Astrocyte of the cerebellum (primary cell): Measurements from ENCODE around the gene RAD51B.

ENCODE experiments used
- DNase-seq: peaks from one replicate; pipeline ENCODE4 v3.0.0-alpha.2; 2011; ENCODE audit warnings: low read depth
- H3K4me3 ChIP-seq: 2 replicates; pipeline ENCODE4 v1.5.1; 2011; ENCODE audit warnings: mild to moderate bottlenecking, low read depth, low read length, moderate library complexity
- in situ Hi-C: cut with HindIII; loops from 2 replicates; pipeline ENCODE4 v1.10.0; 2017; ENCODE audit warnings: low sequenced_read_pairs
- TF ChIP-seq, protein P1 (sequence below): IDR thresholded peaks from 2 replicates; pipeline ENCODE4 v1.5.1; 2012; ENCODE audit warnings: low read length, low read depth, moderate library complexity, mild to moderate bottlenecking; ENCODE audit errors: missing control alignments

The RAD51B gene

DNA sequence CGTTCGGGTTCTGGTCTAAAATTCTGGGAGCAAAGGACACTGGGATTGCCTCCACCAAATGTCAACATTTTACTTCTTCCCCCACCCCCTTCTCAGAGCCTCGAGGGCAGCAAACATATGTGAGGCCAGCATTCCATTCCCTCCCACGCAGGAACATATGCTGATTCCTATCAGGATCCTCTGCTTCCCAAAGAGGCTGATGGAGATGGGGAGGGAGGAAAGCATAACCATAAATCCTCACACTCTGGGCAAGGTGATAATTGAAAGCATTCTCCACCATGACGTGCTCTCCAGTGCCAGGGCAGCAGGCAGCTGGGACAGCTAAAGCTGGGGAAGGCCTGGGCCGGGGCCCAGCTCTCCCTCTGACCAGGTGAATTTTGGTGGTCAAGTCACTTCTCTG, 578.2 kb downstream of the RAD51B start:
- DNase-seq: no peak
- H3K4me3 ChIP-seq: no peak overlapping the region
- in situ Hi-C loops: no loop called here
- TF ChIP-seq, protein P1, sequence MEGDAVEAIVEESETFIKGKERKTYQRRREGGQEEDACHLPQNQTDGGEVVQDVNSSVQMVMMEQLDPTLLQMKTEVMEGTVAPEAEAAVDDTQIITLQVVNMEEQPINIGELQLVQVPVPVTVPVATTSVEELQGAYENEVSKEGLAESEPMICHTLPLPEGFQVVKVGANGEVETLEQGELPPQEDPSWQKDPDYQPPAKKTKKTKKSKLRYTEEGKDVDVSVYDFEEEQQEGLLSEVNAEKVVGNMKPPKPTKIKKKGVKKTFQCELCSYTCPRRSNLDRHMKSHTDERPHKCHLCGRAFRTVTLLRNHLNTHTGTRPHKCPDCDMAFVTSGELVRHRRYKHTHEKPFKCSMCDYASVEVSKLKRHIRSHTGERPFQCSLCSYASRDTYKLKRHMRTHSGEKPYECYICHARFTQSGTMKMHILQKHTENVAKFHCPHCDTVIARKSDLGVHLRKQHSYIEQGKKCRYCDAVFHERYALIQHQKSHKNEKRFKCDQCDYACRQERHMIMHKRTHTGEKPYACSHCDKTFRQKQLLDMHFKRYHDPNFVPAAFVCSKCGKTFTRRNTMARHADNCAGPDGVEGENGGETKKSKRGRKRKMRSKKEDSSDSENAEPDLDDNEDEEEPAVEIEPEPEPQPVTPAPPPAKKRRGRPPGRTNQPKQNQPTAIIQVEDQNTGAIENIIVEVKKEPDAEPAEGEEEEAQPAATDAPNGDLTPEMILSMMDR: no peak

GRCh38 chr14:68398370-68398769, 578.8 kb downstream of the RAD51B start:
- in situ Hi-C loops: no loop called here
- no peak for DNase-seq
- TF ChIP-seq, protein P1: no peak
- no peak overlapping the region for H3K4me3 ChIP-seq

DNA sequence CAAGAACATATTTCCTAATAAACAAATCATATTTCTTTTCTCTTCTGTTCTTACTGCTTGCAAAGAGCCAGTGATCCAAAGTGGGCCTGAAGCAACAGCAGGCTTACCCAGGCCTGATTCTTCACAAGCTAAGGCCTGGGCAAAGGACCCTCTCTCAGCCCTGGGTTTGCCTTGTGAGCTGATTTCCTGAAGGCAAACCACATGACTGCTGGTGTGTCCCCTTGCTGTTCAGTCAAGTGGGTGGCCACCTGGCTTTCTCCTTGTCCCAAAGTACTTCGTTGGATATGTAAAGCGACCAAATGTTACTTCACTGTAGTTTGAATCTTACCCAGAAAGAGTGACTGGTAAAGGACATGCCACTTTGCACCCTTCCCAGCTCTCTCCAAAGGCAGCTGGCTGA, 580.4 kb downstream of the RAD51B start:
- TF ChIP-seq, protein P1: no peak

DNA sequence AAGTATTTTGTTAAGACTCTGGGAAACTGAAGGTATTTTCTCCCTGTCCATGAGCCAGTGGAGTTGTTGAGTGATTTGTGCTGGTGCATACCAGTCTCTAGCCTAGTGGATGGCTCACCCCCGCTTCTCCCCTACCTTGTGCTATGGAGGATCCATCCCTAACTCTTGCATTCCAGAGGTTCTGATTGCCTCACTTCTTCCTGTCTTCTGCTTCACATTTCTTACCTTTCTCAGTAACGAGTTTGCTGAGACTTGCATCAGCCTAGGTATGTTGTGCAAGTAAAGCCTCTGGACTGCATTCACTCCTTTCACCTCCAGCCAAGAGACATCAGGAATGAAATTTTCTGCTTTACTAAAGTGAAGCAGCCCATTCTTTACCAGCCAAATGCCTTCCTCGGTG, 581.7 kb downstream of the RAD51B start:
- in situ Hi-C loops: no loop called here
- TF ChIP-seq, protein P1: no peak
- no peak overlapping the region for H3K4me3 ChIP-seq
- DNase-seq: no peak

More for the DNA sequence above, 580.4 kb downstream of the RAD51B start:
- H3K4me3 ChIP-seq: no peak overlapping the region
- in situ Hi-C loops: no loop called here
- DNase-seq: no peak

DNA sequence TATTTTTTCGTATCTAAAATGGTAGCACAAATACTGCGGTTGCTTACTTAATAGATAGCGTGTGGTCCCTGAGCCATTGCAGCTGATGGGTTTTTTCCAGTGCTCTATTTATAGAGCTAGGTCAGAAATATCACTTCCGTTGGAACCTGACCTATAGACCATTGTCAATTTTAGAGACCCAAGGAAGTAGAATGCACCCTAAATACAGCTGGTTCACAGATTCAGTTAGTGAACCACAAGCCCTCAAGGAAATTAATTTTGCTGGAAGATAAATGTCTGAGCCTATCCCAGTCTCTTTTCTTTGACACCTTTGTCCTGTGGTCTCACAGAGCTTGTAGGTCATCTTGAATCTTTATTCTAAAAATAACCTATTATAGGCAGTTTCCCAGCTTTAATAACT, 582.3 kb downstream of the RAD51B start:
- DNase-seq: no peak
- H3K4me3 ChIP-seq: no peak overlapping the region
- TF ChIP-seq, protein P1: no peak
- in situ Hi-C loops: no loop called here

GRCh38 chr14:68402525-68403101, 583.0 kb downstream of the RAD51B start:
- TF ChIP-seq, protein P1: no peak
- no peak for DNase-seq
- in situ Hi-C loops: no loop called here

More at GRCh38 chr14:68402525-68403101, 583.0 kb downstream of the RAD51B start:
- no peak overlapping the region for H3K4me3 ChIP-seq
